ENCODE results near the gene RBM33.

RBM33 gene

DNA sequence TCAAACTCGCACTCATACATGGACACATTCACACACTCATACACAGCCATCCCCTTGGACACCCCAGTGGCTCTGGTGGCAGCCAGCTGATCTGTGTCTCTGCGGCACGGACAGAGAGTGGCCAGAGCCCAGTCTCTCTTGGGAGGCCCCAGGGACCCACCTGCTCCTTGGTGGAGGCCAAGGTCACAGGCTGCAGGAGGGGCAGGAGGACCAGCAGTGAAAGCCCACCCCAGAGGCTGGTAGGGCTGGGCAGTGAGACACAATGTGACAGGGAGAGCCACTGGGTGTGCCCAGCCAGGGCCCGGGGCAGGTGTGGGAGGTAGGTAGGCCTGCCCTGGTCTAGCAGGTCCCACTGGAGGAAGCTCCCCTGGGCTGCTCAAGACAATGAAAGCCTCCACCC lies 149.3 kb downstream of the RBM33 start:
- no peak for TF ChIP-seq CTCF (conservative IDR thresholded peaks at IDR 0.05; ENCODE audit: control insufficient read depth, insufficient read depth, low read depth, low read length)
- no peak overlapping the region for H3K4me3 ChIP-seq (ENCODE audit: control insufficient read depth, low read depth, low read length)
- DNase-seq (ENCODE audit: low read depth), result no peak

DNA sequence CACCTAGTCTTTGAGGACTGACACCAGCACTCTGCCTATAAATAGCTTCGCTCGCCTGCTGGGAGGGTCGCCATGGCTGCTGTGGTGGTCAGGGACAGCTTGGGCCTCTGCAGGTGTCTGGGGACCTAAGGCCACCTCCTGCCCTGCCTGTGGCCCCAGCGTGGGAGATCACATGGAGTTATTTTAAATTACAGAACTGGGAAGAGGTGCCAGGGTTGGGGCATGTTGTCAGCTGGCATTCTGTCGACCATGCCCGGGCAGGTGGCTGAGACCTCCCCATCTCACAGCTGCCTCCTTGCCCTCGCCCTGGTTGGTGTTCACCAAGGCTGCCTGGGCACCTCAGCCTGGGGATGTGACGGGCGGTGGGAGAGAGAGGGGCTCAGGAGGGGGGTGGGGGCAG lies 149.7 kb downstream of the RBM33 start:
- no peak for TF ChIP-seq CTCF (conservative IDR thresholded peaks at IDR 0.05; ENCODE audit: control insufficient read depth, insufficient read depth, low read depth, low read length)
- no peak for DNase-seq (ENCODE audit: low read depth)
- H3K4me3 ChIP-seq (ENCODE audit: control insufficient read depth, low read depth, low read length), result no peak overlapping the region

GRCh38 chr7:155795401-155795800 lies 150.9 kb downstream of the RBM33 start:
- no peak overlapping the region for H3K4me3 ChIP-seq (ENCODE audit: control insufficient read depth, low read depth, low read length)
- no peak for DNase-seq (ENCODE audit: low read depth)
- no peak for TF ChIP-seq CTCF (conservative IDR thresholded peaks at IDR 0.05; ENCODE audit: control insufficient read depth, insufficient read depth, low read depth, low read length)

DNA sequence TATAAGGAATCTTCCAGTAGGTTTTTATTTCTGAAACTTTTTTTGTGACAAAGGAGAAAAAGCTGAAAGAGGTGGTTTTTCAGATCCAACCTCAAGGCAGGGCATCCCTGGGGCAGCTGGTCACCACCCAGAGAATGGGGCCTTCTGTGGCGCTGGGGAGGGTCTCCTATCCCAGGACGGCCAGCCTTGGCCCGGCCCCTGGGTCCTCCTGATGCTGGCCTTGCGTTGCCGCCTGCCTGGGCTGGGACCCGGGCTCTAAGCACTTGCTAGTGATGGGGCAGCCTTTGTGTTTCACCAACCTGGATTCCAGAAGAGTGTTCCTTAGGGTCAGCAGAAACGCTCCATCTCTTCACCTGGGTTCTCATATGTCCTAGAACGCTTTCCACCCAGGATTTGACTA lies 151.5 kb downstream of the RBM33 start:
- DNase-seq (ENCODE audit: low read depth), result no peak
- no peak for TF ChIP-seq CTCF (conservative IDR thresholded peaks at IDR 0.05; ENCODE audit: control insufficient read depth, insufficient read depth, low read depth, low read length)
- no peak overlapping the region for H3K4me3 ChIP-seq (ENCODE audit: control insufficient read depth, low read depth, low read length)

GRCh38 chr7:155796381-155797261 lies 152.2 kb downstream of the RBM33 start:
- H3K4me3 ChIP-seq (ENCODE audit: control insufficient read depth, low read depth, low read length), result no peak overlapping the region
- no peak for DNase-seq (ENCODE audit: low read depth)
- peak; percentile 51 for TF ChIP-seq CTCF (conservative IDR thresholded peaks at IDR 0.05; ENCODE audit: control insufficient read depth, insufficient read depth, low read depth, low read length)

GRCh38 chr7:155797262-155798250 lies 153.1 kb downstream of the RBM33 start:
- DNase-seq (ENCODE audit: low read depth), result no peak
- no peak for TF ChIP-seq CTCF (conservative IDR thresholded peaks at IDR 0.05; ENCODE audit: control insufficient read depth, insufficient read depth, low read depth, low read length)
- H3K4me3 ChIP-seq (ENCODE audit: control insufficient read depth, low read depth, low read length), result no peak overlapping the region
